OCI-LY7 (cell line): ENCODE results near the gene MAP7D2. TPM values are rescaled to one million over a fixed set of nuclear protein-coding genes. Genes with fewer than 3 reads are reported as not detected.

ENCODE experiments used
- BruUV-seq: library from RNA; stranded (reverse); fragments of 400-500 nt; replicated peaks from 2 replicates; lab custom pipeline; 2021; lab: Mats Ljungman, UMichigan
- CTCF ChIA-PET: fragments of 300-600 bp; sonication (Branson Sonifier 250); formaldehyde crosslinking; loops from one replicate; lab custom pipeline; 2022; ENCODE audit warnings: antibody characterized with exemption; ENCODE audit not compliant: unreplicated experiment; lab: Charles Lee
- POLR2A ChIA-PET: fragments of 300-600 bp; sonication (Branson Sonifier 250); formaldehyde crosslinking; loops from one replicate; lab custom pipeline; 2022; ENCODE audit warnings: antibody characterized with exemption; lab: Charles Lee
- DNase-seq: peaks from one replicate; pipeline ENCODE4 v3.0.0-alpha.2; 2015; ENCODE audit warnings: low spot score
- H2AFZ ChIP-seq: fragments of 200-600 bp; sonication (generic), shearing (Covaris generic); 2 replicates; pipeline ENCODE4 v1.6.1; 2014; ENCODE audit warnings: mild to moderate bottlenecking, antibody characterized with exemption, low read length, moderate library complexity
- H3K27ac ChIP-seq: fragments of 200-600 bp; sonication (generic); 2 replicates; pipeline ENCODE4 v1.5.1; 2014; ENCODE audit warnings: mixed run types, low read depth, mild to moderate bottlenecking, moderate library complexity, low read length, inconsistent platforms; ENCODE audit not compliant: poor library complexity, severe bottlenecking
- H3K36me3 ChIP-seq: fragments of 200-600 bp; sonication (generic); 2 replicates; pipeline ENCODE4 v1.6.1; 2014; ENCODE audit warnings: mild to moderate bottlenecking, antibody characterized with exemption, low read length, moderate library complexity, mixed read lengths; ENCODE audit not compliant: insufficient read depth
- H3K4me1 ChIP-seq: fragments of 200-600 bp; sonication (generic); 2 replicates; pipeline ENCODE4 v1.5.1; 2014; ENCODE audit warnings: mild to moderate bottlenecking, low read length; ENCODE audit not compliant: insufficient read depth, poor library complexity, severe bottlenecking
- H3K4me2 ChIP-seq: fragments of 200-600 bp; sonication (generic); 2 replicates; pipeline ENCODE4 v1.6.1; 2014; ENCODE audit warnings: mild to moderate bottlenecking, low read length
- H3K4me3 ChIP-seq: fragments of 200-600 bp; sonication (generic); 2 replicates; pipeline ENCODE4 v1.5.1; 2014; ENCODE audit warnings: mild to moderate bottlenecking, low read depth, low read length; ENCODE audit not compliant: poor library complexity, severe bottlenecking
- H3K79me2 ChIP-seq: fragments of 200-600 bp; sonication (generic); 2 replicates; pipeline ENCODE4 v1.6.1; 2016; ENCODE audit warnings: low read depth, mild to moderate bottlenecking, low read length, moderate library complexity, mixed read lengths; ENCODE audit not compliant: insufficient read depth
- H3K9me2 ChIP-seq: fragments of 200-600 bp; sonication (generic); 2 replicates; pipeline ENCODE4 v1.6.1; 2016; ENCODE audit warnings: mild to moderate bottlenecking, low read length, mixed read lengths; ENCODE audit not compliant: insufficient read depth
- H3K9me3 ChIP-seq: fragments of 200-600 bp; sonication (generic); 2 replicates; pipeline ENCODE4 v1.6.1; 2014; ENCODE audit warnings: mild to moderate bottlenecking, mixed run types, low read length, mixed read lengths
- H4K20me1 ChIP-seq: fragments of 200-600 bp; sonication (generic); 2 replicates; pipeline ENCODE4 v1.6.1; 2014; ENCODE audit warnings: mild to moderate bottlenecking, antibody characterized with exemption, low read length, moderate library complexity, mixed read lengths; ENCODE audit not compliant: insufficient read depth
- CTCF ChIP-seq: fragments of 200-600 bp; sonication (generic); conservative IDR thresholded peaks from 2 replicates; pipeline ENCODE4 v1.5.1; 2014; ENCODE audit warnings: mild to moderate bottlenecking, antibody characterized with exemption, low read length, moderate library complexity, mixed read lengths
- EZH2phosphoT487 ChIP-seq: fragments of 200-600 bp; sonication (generic); IDR thresholded peaks from 2 replicates; pipeline ENCODE4 v1.6.1; 2018; ENCODE audit warnings: low read depth, borderline replicate concordance, mild to moderate bottlenecking, mixed run types, antibody characterized with exemption, low read length, moderate library complexity, mixed read lengths
- intact Hi-C: fragments of 100-400 bp; cut with micrococcal nuclease; formaldehyde crosslinking; loops from one replicate; pipeline ENCODE4 v1.10.0; 2022; ENCODE audit not compliant: unreplicated experiment
- total RNA-seq, 2 experiments: library from RNA; depleted of rRNA in 1 of 2; stranded (reverse); fragments of >200 nt in 1 of 2; shearing (Covaris generic) in 1 of 2; gene quantifications; 2 replicates each; pipeline ENCODE4 v1.2.3, GENCODE V29; 2014 to 2022

Gene MAP7D2
- total RNA-seq, 2 experiments from 2014 or later = 0.13 TPM; not detected in 1

GRCh38 chrX:20141281-20142220 is 24.8 kb upstream of the MAP7D2 start, which contains the start of gene EIF1AX:
EIF1AX (minus strand) TSS chrX:20141838; CDS start chrX:20141640, 198 bp downstream.
- CTCF ChIA-PET = no interaction called here
- Histone ChIP-seq H2AFZ (peak within 1 kb of the TSS; percentile 67; the same call in 1 of the 2 replicates), H3K36me3 (peaks cover 44% of the 10 kb centered on the region), H4K20me1 (peaks cover 18% of the 10 kb centered on the region), H3K9me2 (no peaks in the 10 kb centered on the region), H3K4me3 (peak within 1 kb of the TSS; percentile 100), H3K4me2 (peak within 1 kb of the TSS; percentile 76), H3K9me3 (no peaks in the 10 kb centered on the region), H3K4me1 (peaks cover 13% of the 10 kb centered on the region), H3K79me2 (peaks cover 38% of the 10 kb centered on the region), H3K27ac (peak within 1 kb of the TSS; percentile 51)
- TF ChIP-seq EZH2phosphoT487 (no peak), CTCF (no peak)
- intact Hi-C loops = loop anchor here (5.0 kb wide), 2 partner anchors 126 to 296 kb away; partner anchors contain the start of gene RPS6KA3
- BruUV-seq = no TSS peak
- POLR2A ChIA-PET = interaction anchor here (0.5 to 0.9 kb wide), 3 partner anchors 10 to 505 kb away, joined by 3 to 4 read pairs (median 3); no protein-coding TSS in a partner anchor
- DNase-seq = peak; percentile 95

- peak overlapping the region; percentile 100 for H3K4me3 ChIP-seq
- no peaks in the 10 kb centered on the region for H3K9me3 ChIP-seq
- H2AFZ ChIP-seq = no peak overlapping the region
- no TSS peak for BruUV-seq
- peaks cover 13% of the 10 kb centered on the region for H3K4me1 ChIP-seq
- peaks cover 55% of the 10 kb centered on the region for H3K36me3 ChIP-seq
- peaks cover 18% of the 10 kb centered on the region for H4K20me1 ChIP-seq
- CTCF ChIA-PET = no interaction called here
- TF ChIP-seq EZH2phosphoT487 (no peak), CTCF (no peak)
- peaks cover 42% of the 10 kb centered on the region for H3K79me2 ChIP-seq
- H3K27ac ChIP-seq = no peak overlapping the region
- H3K4me2 ChIP-seq = peak overlapping the region; percentile 76
- no peaks in the 10 kb centered on the region for H3K9me2 ChIP-seq
- peak; percentile 26 for DNase-seq
- POLR2A ChIA-PET = interaction anchor here (0.9 kb wide), 1 partner anchor 8 kb away, joined by 4 read pairs; no protein-coding TSS in a partner anchor
- intact Hi-C loops = loop anchor here (5.0 kb wide), 2 partner anchors 127 to 297 kb away; partner anchors contain the start of gene RPS6KA3
Observed at GRCh38 chrX:20140420-20140819, 23.7 kb upstream of the MAP7D2 start.
